Mesenchymal stem cell (in vitro differentiated cells and primary cell): Measurements from ENCODE around the gene NATD1. TPM values are rescaled to one million over a fixed set of nuclear protein-coding genes. Genes with fewer than 3 reads are reported as not detected.
A peak's percentile ranks its signal among the peaks of the same experiment; 100 is the strongest.

ENCODE experiments used
- DNase-seq: peaks from one replicate; pipeline ENCODE4 v3.0.0-alpha.2; 2013
- H2AFZ ChIP-seq: one replicate; pipeline ENCODE4 v1.6.1; 2013; ENCODE audit warnings: low read depth, mild to moderate bottlenecking, control low read depth, inconsistent platforms, low read length, moderate library complexity
- H2AK5ac ChIP-seq: 2 replicates; pipeline ENCODE4 v1.6.1; 2013; ENCODE audit warnings: low read length, moderate library complexity, mild to moderate bottlenecking, inconsistent platforms; ENCODE audit not compliant: severe bottlenecking
- H2BK120ac ChIP-seq: one replicate; pipeline ENCODE4 v1.6.1; 2013; ENCODE audit warnings: low read depth, mild to moderate bottlenecking, inconsistent platforms, low read length, moderate library complexity
- H2BK12ac ChIP-seq, 2 experiments: one replicate each; pipeline ENCODE4 v1.6.1; 2013; ENCODE audit warnings: inconsistent platforms in 2 of 2, low read length in 2 of 2, mild to moderate bottlenecking in 2 of 2, moderate library complexity in 2 of 2, control low read depth in 1 of 2
- H2BK15ac ChIP-seq: one replicate; pipeline ENCODE4 v1.6.1; 2013; ENCODE audit warnings: mild to moderate bottlenecking, low read depth, inconsistent platforms; ENCODE audit not compliant: poor library complexity, severe bottlenecking
- H2BK5ac ChIP-seq: 2 replicates; pipeline ENCODE4 v1.6.1; 2013; ENCODE audit warnings: low read depth, mild to moderate bottlenecking, low read length, control low read depth, inconsistent platforms; ENCODE audit not compliant: poor library complexity, severe bottlenecking
- H3K14ac ChIP-seq, 2 experiments: one replicate each; pipeline ENCODE4 v1.6.1; 2013; ENCODE audit warnings: inconsistent platforms in 2 of 2, low read length in 2 of 2, control low read depth in 1 of 2, mild to moderate bottlenecking in 1 of 2, moderate library complexity in 1 of 2
- H3K18ac ChIP-seq, 2 experiments: one replicate each; pipeline ENCODE4 v1.6.1; 2013; ENCODE audit warnings: inconsistent platforms in 2 of 2, low read length in 2 of 2, control low read depth in 1 of 2, low read depth in 1 of 2, mild to moderate bottlenecking in 1 of 2
- H3K23ac ChIP-seq, 2 experiments: one replicate each; pipeline ENCODE4 v1.6.1; 2013; ENCODE audit warnings: inconsistent platforms in 2 of 2, low read length in 2 of 2, mild to moderate bottlenecking in 2 of 2, moderate library complexity in 2 of 2, control low read depth in 1 of 2
- H3K27ac ChIP-seq: 2 replicates; pipeline ENCODE4 v1.5.1; 2013; ENCODE audit warnings: mild to moderate bottlenecking, moderate library complexity, low read length, control low read depth, inconsistent platforms; ENCODE audit not compliant: poor library complexity, severe bottlenecking
- H3K27me3 ChIP-seq, 2 experiments: 2 replicates each; pipeline versions ENCODE4 v1.6.1 to v1.7.0; 2013; ENCODE audit warnings: low read length in 2 of 2, mild to moderate bottlenecking in 2 of 2, moderate library complexity in 2 of 2, control low read depth in 1 of 2, inconsistent platforms in 1 of 2; ENCODE audit not compliant: control insufficient read depth in 1 of 2, insufficient read depth in 1 of 2
- H3K36me3 ChIP-seq, 2 experiments: 2 replicates each; pipeline versions ENCODE4 v1.6.1 to v1.7.0; 2013; ENCODE audit warnings: low read length in 2 of 2, control low read depth in 1 of 2, inconsistent platforms in 1 of 2, low read depth in 1 of 2, mild to moderate bottlenecking in 1 of 2; ENCODE audit not compliant: insufficient read depth in 2 of 2, control insufficient read depth in 1 of 2
- H3K4ac ChIP-seq, 2 experiments: one replicate each; pipeline ENCODE4 v1.6.1; 2013; ENCODE audit warnings: inconsistent platforms in 2 of 2, low read length in 2 of 2, mild to moderate bottlenecking in 2 of 2, moderate library complexity in 2 of 2, control low read depth in 1 of 2, low read depth in 1 of 2
- H3K4me1 ChIP-seq: 2 replicates; pipeline ENCODE4 v1.6.1; 2013; ENCODE audit warnings: low read depth, low read length, control low read depth; ENCODE audit not compliant: control insufficient read depth, insufficient read depth
- H3K4me2 ChIP-seq: 2 replicates; pipeline ENCODE4 v1.6.1; 2013; ENCODE audit warnings: low read length, mild to moderate bottlenecking, inconsistent platforms; ENCODE audit not compliant: poor library complexity, severe bottlenecking
- H3K4me3 ChIP-seq, 2 experiments: 2 replicates each; pipeline versions ENCODE4 v1.5.1 to v1.7.0; 2013; ENCODE audit warnings: low read length in 2 of 2, mild to moderate bottlenecking in 2 of 2, control low read depth in 1 of 2, low read depth in 1 of 2; ENCODE audit not compliant: insufficient read depth in 1 of 2
- H3K79me1 ChIP-seq: replicated peaks from 2 replicates; pipeline ENCODE4 v1.6.1; 2013; ENCODE audit warnings: mild to moderate bottlenecking, control low read depth, low read length, inconsistent platforms; ENCODE audit not compliant: poor library complexity, severe bottlenecking
- H3K9ac ChIP-seq: 2 replicates; pipeline ENCODE4 v1.7.0; 2013; ENCODE audit warnings: mild to moderate bottlenecking, low read length, moderate library complexity
- H3K9me3 ChIP-seq: 2 replicates; pipeline ENCODE4 v1.7.0; 2013; ENCODE audit warnings: mild to moderate bottlenecking, low read length; ENCODE audit not compliant: control insufficient read depth
- H4K8ac ChIP-seq: one replicate; pipeline ENCODE4 v1.6.1; 2013; ENCODE audit warnings: inconsistent platforms, mild to moderate bottlenecking, low read length, moderate library complexity
- H4K91ac ChIP-seq: one replicate; pipeline ENCODE4 v1.6.1; 2013; ENCODE audit warnings: mild to moderate bottlenecking, low read length, inconsistent platforms
- WGBS: methylation state at CpG from one replicate; pipeline ENCODE4 v1.1.7; 2013; ENCODE audit warnings: mixed read lengths; 5-methylcytosine and 5-hydroxymethylcytosine counted together
- small RNA-seq: library from polyadenylated mRNA; stranded (forward); fragments of <200 nt; extraction: miRNeasy Mini kit (QIAGEN cat#:217004); gene quantifications from one replicate; pipeline ENCODE3, GENCODE V24; 2013; ENCODE audit warnings: low read depth

The NATD1 gene

GRCh38 chr17:21190078-21190477 lies 63.1 kb downstream of the NATD1 start:
- Histone ChIP-seq H3K9me3 (no peaks in the 10 kb centered on the region), H2BK120ac (no peak overlapping the region), H3K23ac (no peak overlapping the region), H3K4me2 (no peak overlapping the region), H3K36me3 (peaks cover 26 to 54% of the 10 kb centered on the region in 2 experiments), H3K4ac (no peak overlapping the region), H2AFZ (no peak overlapping the region), H3K27me3 (no peaks in the 10 kb centered on the region), H2AK5ac (no peak overlapping the region), H3K9ac (no peak overlapping the region), H3K79me1 (peaks cover 9% of the 10 kb centered on the region), H2BK12ac (no peak overlapping the region), H4K8ac (no peak overlapping the region), H3K14ac (no peak overlapping the region), H3K18ac (no peak overlapping the region), H4K91ac (no peak overlapping the region), H2BK5ac (no peak overlapping the region), H3K4me1 (no peaks in the 10 kb centered on the region), H3K27ac (no peak overlapping the region), H3K4me3 (no peak overlapping the region), H2BK15ac (no peak overlapping the region)
- no peak for DNase-seq
- WGBS: 89% methylated on average over 6 of the region's 6 CpGs

GRCh38 chr17:21189361-21189760 lies 63.8 kb downstream of the NATD1 start:
- no peak overlapping the region for H3K27ac ChIP-seq
- no peak overlapping the region for H2BK120ac ChIP-seq
- no peak overlapping the region for H3K14ac ChIP-seq
- no peak overlapping the region for H3K4me3 ChIP-seq
- no peaks in the 10 kb centered on the region for H3K4me1 ChIP-seq
- no peak overlapping the region for H3K9ac ChIP-seq
- peaks cover 31 to 61% of the 10 kb centered on the region in 2 experiments for H3K36me3 ChIP-seq
- no peaks in the 10 kb centered on the region for H3K27me3 ChIP-seq
- DNase-seq: no peak
- no peak overlapping the region for H2BK5ac ChIP-seq
- H2AFZ ChIP-seq: no peak overlapping the region
- no peak overlapping the region for H3K23ac ChIP-seq
- no peak overlapping the region for H4K8ac ChIP-seq
- no peak overlapping the region for H3K18ac ChIP-seq
- no peak overlapping the region for H3K4me2 ChIP-seq
- peaks cover 5% of the 10 kb centered on the region for H3K79me1 ChIP-seq
- H2AK5ac ChIP-seq: no peak overlapping the region
- no peak overlapping the region for H2BK15ac ChIP-seq
- peak overlapping the region; percentile 25 for H4K91ac ChIP-seq
- no peaks in the 10 kb centered on the region for H3K9me3 ChIP-seq
- H3K4ac ChIP-seq: no peak overlapping the region
- 95% methylated on average over 4 of the region's 4 CpGs for WGBS
- no peak overlapping the region for H2BK12ac ChIP-seq

Small RNA genes within 50 kb of the gene (small RNA-seq; reads per million reads assigned to genes)
- not detected for gene RN7SL426P
